Measurements from ENCODE around the gene DLX1.
"Not testable (repeated sequence)": the region's sequence is repeated elsewhere in the genome, so short reads cannot be mapped to it uniquely, and the experiment has no call there.

The DLX1 gene

GRCh38 chr2:172120118-172120517, 34.8 kb downstream of the DLX1 start:
- DNase-seq: no peak

GRCh38 chr2:172128484-172128883, 43.2 kb downstream of the DLX1 start:
- no peak for DNase-seq

- no peak for DNase-seq
Observed at GRCh38 chr2:172129404-172129803, 44.1 kb downstream of the DLX1 start.

GRCh38 chr2:172131713-172132555, 46.6 kb downstream of the DLX1 start:
- no peak for DNase-seq

- no peak for DNase-seq
Observed at GRCh38 chr2:172134270-172134669, 49.0 kb downstream of the DLX1 start.

GRCh38 chr2:172135446-172135845, 50.1 kb downstream of the DLX1 start:
- DNase-seq: no peak

GRCh38 chr2:172137109-172137508, 51.8 kb downstream of the DLX1 start:
- DNase-seq: no peak

GRCh38 chr2:172137943-172138342, 52.6 kb downstream of the DLX1 start:
- DNase-seq: no peak

GRCh38 chr2:172138727-172139126, 53.4 kb downstream of the DLX1 start:
- DNase-seq: not testable (repeated sequence)
